Activated CD4-positive, CD25-positive, alpha-beta regulatory T cell treated with anti-CD3 and anti-CD28 coated beads, Interleukin-2, amount 50 U/mL, for 24 hours (primary cell): ENCODE results near the gene PLEKHG5.

Experiments
- ATAC-seq, 2 donors: fragments of 150-1000 bp; cut with Tn5 transposase; one replicate each; pipeline ENCODE4 v1.10.0; 2021; ENCODE audit warnings: mild to moderate bottlenecking in 1 of 2, moderate library complexity in 1 of 2

Gene PLEKHG5

GRCh38 chr1:6510493-6510892 is 19.0 kb upstream of the PLEKHG5 start:
- ATAC-seq: no peak

GRCh38 chr1:6509919-6510291 is 18.4 kb upstream of the PLEKHG5 start:
- no peak for ATAC-seq

GRCh38 chr1:6509220-6509918 is 17.9 kb upstream of the PLEKHG5 start:
- ATAC-seq: no peak

GRCh38 chr1:6508816-6509189 is 17.3 kb upstream of the PLEKHG5 start:
- ATAC-seq: no peak

- no peak for ATAC-seq
These were observed 16.8 kb upstream of the PLEKHG5 start for GRCh38 chr1:6508154-6508815.

GRCh38 chr1:6507461-6507911 is 16.0 kb upstream of the PLEKHG5 start:
- ATAC-seq: no peak

GRCh38 chr1:6507037-6507428 is 15.6 kb upstream of the PLEKHG5 start:
- ATAC-seq: no peak

GRCh38 chr1:6506210-6507036 is 15.0 kb upstream of the PLEKHG5 start:
- no peak for ATAC-seq

- ATAC-seq: no peak
These were observed 14.1 kb upstream of the PLEKHG5 start for GRCh38 chr1:6505367-6506209.

- no peak for ATAC-seq
These were observed 13.4 kb upstream of the PLEKHG5 start for GRCh38 chr1:6504887-6505286.

- ATAC-seq: no peak
These were observed 12.6 kb upstream of the PLEKHG5 start for GRCh38 chr1:6503884-6504602.

GRCh38 chr1:6502000-6502891 is 10.8 kb upstream of the PLEKHG5 start:
- ATAC-seq: no peak

GRCh38 chr1:6501279-6501813 is 9.9 kb upstream of the PLEKHG5 start:
- no peak for ATAC-seq

GRCh38 chr1:6500544-6501278 is 9.2 kb upstream of the PLEKHG5 start:
- no peak for ATAC-seq

- no peak for ATAC-seq
These were observed 7.8 kb upstream of the PLEKHG5 start for GRCh38 chr1:6499296-6499695.

- no peak for ATAC-seq
These were observed 7.2 kb upstream of the PLEKHG5 start for GRCh38 chr1:6498576-6499111.

GRCh38 chr1:6497867-6498575 is 6.6 kb upstream of the PLEKHG5 start:
- ATAC-seq: no peak

GRCh38 chr1:6497215-6497866 is 5.9 kb upstream of the PLEKHG5 start:
- peak; percentile 60 to 69 for ATAC-seq

- no peak for ATAC-seq
These were observed 5.4 kb upstream of the PLEKHG5 start for GRCh38 chr1:6496890-6497214.
